Upper lobe of left lung (tissue), 6 donors: ENCODE measurements around the gene FANCG. TPM values are rescaled to one million over a fixed set of nuclear protein-coding genes. Genes with fewer than 3 reads are reported as not detected.

Source experiments
- ATAC-seq, 2 donors: fragments of 200-7000 bp; cut with Tn5 transposase; one replicate each; pipeline ENCODE4 v1.9.1; 2022; ENCODE audit warnings: mild to moderate bottlenecking in 2 of 2, moderate library complexity in 2 of 2; ENCODE audit not compliant: low FRiP score in 2 of 2
- DNase-seq, 2 donors: peaks; one replicate each; pipeline ENCODE4 v3.0.0-alpha.2; 2019 to 2020
- H3K27ac ChIP-seq, 4 donors: fragments of 200-600 bp; sonication (generic); one replicate each; pipeline ENCODE4 v1.5.1; 2016 to 2019
- H3K27me3 ChIP-seq, 4 donors: fragments of 200-600 bp; sonication (generic); one replicate each; pipeline ENCODE4 v1.5.1; 2017 to 2019
- H3K36me3 ChIP-seq, 4 donors: fragments of 200-600 bp; sonication (generic); one replicate each; pipeline ENCODE4 v1.5.1; 2016 to 2019
- H3K4me1 ChIP-seq, 4 donors: fragments of 200-600 bp; sonication (generic); one replicate each; pipeline ENCODE4 v1.5.1; 2018 to 2019
- H3K4me3 ChIP-seq, 4 donors: fragments of 200-600 bp; sonication (generic); one replicate each; pipeline ENCODE4 v1.5.1; 2017 to 2019; ENCODE audit warnings: mild to moderate bottlenecking in 2 of 4, moderate library complexity in 1 of 4
- H3K9me3 ChIP-seq, 4 donors: fragments of 200-600 bp; sonication (generic); one replicate each; pipeline ENCODE4 v1.5.1; 2018 to 2019
- EP300 ChIP-seq, 4 donors: sonication (generic); formaldehyde crosslinking; IDR thresholded peaks; one replicate each; pipeline ENCODE4 v1.5.1; 2017; ENCODE audit warnings: antibody characterized with exemption in 4 of 4, control low read depth in 2 of 4
- POLR2A ChIP-seq, 4 donors: fragments of 450-650 bp; IDR thresholded peaks; one replicate each; pipeline ENCODE4 v1.5.1; 2016 to 2017; ENCODE audit warnings: antibody characterized with exemption in 4 of 4, mild to moderate bottlenecking in 2 of 4
- POLR2AphosphoS5 ChIP-seq, 2 donors: sonication (generic); formaldehyde crosslinking; IDR thresholded peaks; one replicate each; pipeline ENCODE4 v1.5.1; 2017; ENCODE audit warnings: antibody characterized with exemption in 2 of 2
- WGBS, 2 donors: methylation state at CpG; one replicate each; pipeline ENCODE4 v1.1.5; 2017 to 2018; 5-methylcytosine and 5-hydroxymethylcytosine counted together
- total RNA-seq, 6 donors: library from RNA; depleted of rRNA in 4 of 6; stranded (reverse); fragments of >200 nt in 4 of 6; gene quantifications; one replicate each; pipeline versions ENCODE4 v1.1.0 to v1.2.1, GENCODE V29; 2016 to 2021
- TF ChIP-seq, protein P1 (sequence below), 6 experiments: fragments of 450-650 bp in 4 of 6; fragments of 200-600 bp in 2 of 6; sonication (generic) in 2 of 6; IDR thresholded peaks; one replicate each; pipeline ENCODE4 v1.5.1; 2016 to 2019; ENCODE audit warnings: antibody characterized with exemption in 6 of 6
- donor health status: DM: no; HTN: no; CAD: no; lungs with moderate emphysema.
- donor health status: DM: no; HTN: yes; CAD: no; lungs with severe emphysema.

FANCG gene
- total RNA-seq, 6 donors from 2014 or later, result 4.7 to 61.8 (median 9.1) TPM

DNA sequence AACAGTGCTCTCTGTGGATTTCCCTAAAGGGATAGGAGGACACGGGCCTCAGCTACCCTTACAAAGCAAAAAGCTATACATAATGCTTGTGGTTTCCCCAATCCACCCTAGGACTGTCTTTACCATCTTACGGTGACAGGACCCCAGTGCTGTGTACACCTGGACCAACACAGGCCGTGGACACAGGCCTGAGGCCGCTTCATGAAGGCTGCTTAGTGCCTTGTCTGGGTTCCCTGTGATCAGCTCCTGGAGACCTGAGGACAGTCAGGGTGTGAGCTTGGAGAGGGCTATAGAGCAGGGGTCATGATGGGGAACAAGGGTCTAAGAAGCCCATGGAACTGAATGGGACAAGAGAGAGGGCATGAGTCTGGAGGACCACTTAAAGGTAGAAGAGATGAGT lies 2.9 kb downstream of the FANCG start:
- no peak for ATAC-seq
- no peaks in the 10 kb centered on the region for H3K27me3 ChIP-seq
- TF ChIP-seq, protein P1, sequence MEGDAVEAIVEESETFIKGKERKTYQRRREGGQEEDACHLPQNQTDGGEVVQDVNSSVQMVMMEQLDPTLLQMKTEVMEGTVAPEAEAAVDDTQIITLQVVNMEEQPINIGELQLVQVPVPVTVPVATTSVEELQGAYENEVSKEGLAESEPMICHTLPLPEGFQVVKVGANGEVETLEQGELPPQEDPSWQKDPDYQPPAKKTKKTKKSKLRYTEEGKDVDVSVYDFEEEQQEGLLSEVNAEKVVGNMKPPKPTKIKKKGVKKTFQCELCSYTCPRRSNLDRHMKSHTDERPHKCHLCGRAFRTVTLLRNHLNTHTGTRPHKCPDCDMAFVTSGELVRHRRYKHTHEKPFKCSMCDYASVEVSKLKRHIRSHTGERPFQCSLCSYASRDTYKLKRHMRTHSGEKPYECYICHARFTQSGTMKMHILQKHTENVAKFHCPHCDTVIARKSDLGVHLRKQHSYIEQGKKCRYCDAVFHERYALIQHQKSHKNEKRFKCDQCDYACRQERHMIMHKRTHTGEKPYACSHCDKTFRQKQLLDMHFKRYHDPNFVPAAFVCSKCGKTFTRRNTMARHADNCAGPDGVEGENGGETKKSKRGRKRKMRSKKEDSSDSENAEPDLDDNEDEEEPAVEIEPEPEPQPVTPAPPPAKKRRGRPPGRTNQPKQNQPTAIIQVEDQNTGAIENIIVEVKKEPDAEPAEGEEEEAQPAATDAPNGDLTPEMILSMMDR (IDR thresholded peaks at IDR 0.05), result no peak
- TF ChIP-seq EP300 (IDR thresholded peaks at IDR 0.05) (no peak), POLR2A (IDR thresholded peaks at IDR 0.05) (no peak), POLR2AphosphoS5 (IDR thresholded peaks at IDR 0.05) (no peak)
- no peaks in the 10 kb centered on the region for H3K9me3 ChIP-seq
- no peak overlapping the region for H3K4me3 ChIP-seq
- no peak for DNase-seq
- peaks cover 0 to 7% (median 3%) of the 10 kb centered on the region in 4 donors for H3K36me3 ChIP-seq
- H3K4me1 ChIP-seq, result peaks cover 12 to 28% (median 15%) of the 10 kb centered on the region in 4 donors
- no peak overlapping the region for H3K27ac ChIP-seq
- 98 to 100% methylated on average over 2 to 4 of the region's 4 CpGs for WGBS, 2 donors

DNA sequence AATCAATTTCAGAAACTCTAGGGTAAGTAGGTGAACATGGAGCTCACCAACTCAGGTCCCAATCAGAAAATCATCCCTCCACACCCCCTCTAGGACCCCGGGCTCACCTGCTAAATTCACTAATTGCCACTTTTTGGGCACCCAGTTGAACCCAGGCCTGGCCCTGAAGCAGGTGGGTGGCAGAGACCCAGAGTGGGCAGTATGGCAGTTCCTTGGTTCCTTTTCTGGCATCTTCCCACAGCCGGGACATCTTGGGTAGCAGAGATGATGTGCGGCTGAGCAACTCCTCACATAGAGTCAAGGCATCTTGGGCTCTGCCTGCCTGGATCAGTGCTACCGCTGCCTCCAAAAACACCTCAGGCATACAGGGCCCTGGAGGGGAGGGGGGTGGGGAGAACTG lies 4.4 kb downstream of the FANCG start:
- DNase-seq (no peak), ATAC-seq (no peak)
- H3K4me1 ChIP-seq, result peaks cover 19 to 37% (median 19%) of the 10 kb centered on the region in 4 donors
- no peak overlapping the region for H3K27ac ChIP-seq
- H3K9me3 ChIP-seq, result no peaks in the 10 kb centered on the region
- 100% methylated on average over 1 to 4 of the region's 4 CpGs for WGBS, 2 donors
- H3K27me3 ChIP-seq, result no peaks in the 10 kb centered on the region
- no peak overlapping the region for H3K4me3 ChIP-seq
- H3K36me3 ChIP-seq, result peaks cover 0 to 11% (median 4%) of the 10 kb centered on the region in 4 donors
- TF ChIP-seq EP300 (IDR thresholded peaks at IDR 0.05), result no peak
- TF ChIP-seq POLR2AphosphoS5 (IDR thresholded peaks at IDR 0.05), result no peak
- no peak for TF ChIP-seq POLR2A (IDR thresholded peaks at IDR 0.05)
- TF ChIP-seq, protein P1 (IDR thresholded peaks at IDR 0.05), result no peak

DNA sequence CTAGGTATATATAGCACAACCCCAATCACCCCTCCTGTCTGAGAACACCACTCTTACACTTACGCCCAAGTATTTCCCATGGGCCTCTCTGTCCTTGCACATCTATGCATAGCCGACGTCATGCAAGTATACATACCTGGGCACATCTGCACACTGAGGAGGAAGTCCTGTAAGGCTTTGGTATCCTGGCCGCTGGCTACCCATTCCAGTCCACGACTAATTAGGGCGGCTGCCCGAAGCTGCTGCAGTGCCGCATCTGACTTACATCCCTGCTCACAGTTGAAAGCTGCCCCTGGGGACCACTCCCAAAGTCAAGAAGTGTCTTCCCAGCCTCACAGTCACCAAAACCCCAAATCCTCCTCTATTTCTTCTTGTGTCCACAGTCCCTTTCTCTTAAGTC lies 5.0 kb downstream of the FANCG start:
- Histone ChIP-seq H3K4me1 (peaks cover 23 to 41% (median 24%) of the 10 kb centered on the region in 4 donors), H3K27me3 (no peaks in the 10 kb centered on the region), H3K27ac (no peak overlapping the region), H3K36me3 (peaks cover 0 to 11% (median 4%) of the 10 kb centered on the region in 4 donors), H3K9me3 (no peaks in the 10 kb centered on the region), H3K4me3 (no peak overlapping the region)
- TF ChIP-seq, protein P1 (IDR thresholded peaks at IDR 0.05), result no peak
- no peak for TF ChIP-seq POLR2A (IDR thresholded peaks at IDR 0.05)
- no peak for TF ChIP-seq EP300 (IDR thresholded peaks at IDR 0.05)
- no peak for TF ChIP-seq POLR2AphosphoS5 (IDR thresholded peaks at IDR 0.05)
- 93 to 96% methylated on average over 8 of the region's 8 CpGs for WGBS, 2 donors
- no peak for ATAC-seq
- DNase-seq, result peak in 1 of 2 donors; percentile 23

DNA sequence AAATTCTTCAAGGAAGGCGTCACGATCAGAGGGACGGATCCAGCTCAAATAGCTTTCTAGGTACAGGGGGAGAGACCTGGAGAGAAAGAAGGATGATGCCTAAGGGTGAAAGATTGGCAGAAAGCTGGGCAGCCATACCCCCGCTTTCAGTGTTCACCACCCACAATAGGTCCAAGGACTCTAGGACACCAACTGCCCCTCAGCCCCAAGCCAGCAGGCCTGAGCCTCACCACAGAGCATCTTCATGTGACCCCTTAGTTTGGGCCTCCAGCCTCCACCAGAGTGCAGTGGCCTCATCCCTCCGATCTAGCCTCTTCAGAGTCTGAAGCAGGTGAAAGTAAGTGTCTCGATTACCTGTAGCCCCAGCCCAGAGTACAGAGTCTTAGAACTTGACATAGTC lies 5.6 kb downstream of the FANCG start:
- ATAC-seq, result no peak
- Histone ChIP-seq H3K4me1 (peaks cover 26 to 44% (median 28%) of the 10 kb centered on the region in 4 donors), H3K4me3 (no peak overlapping the region), H3K9me3 (no peaks in the 10 kb centered on the region), H3K36me3 (peaks cover 0 to 11% (median 4%) of the 10 kb centered on the region in 4 donors), H3K27me3 (no peaks in the 10 kb centered on the region), H3K27ac (no peak overlapping the region)
- no peak for DNase-seq
- 95 to 98% methylated on average over 5 to 6 of the region's 6 CpGs for WGBS, 2 donors
- TF ChIP-seq EP300 (IDR thresholded peaks at IDR 0.05) (no peak), POLR2A (IDR thresholded peaks at IDR 0.05) (no peak), POLR2AphosphoS5 (IDR thresholded peaks at IDR 0.05) (no peak)
- TF ChIP-seq, protein P1 (IDR thresholded peaks at IDR 0.05), result no peak

DNA sequence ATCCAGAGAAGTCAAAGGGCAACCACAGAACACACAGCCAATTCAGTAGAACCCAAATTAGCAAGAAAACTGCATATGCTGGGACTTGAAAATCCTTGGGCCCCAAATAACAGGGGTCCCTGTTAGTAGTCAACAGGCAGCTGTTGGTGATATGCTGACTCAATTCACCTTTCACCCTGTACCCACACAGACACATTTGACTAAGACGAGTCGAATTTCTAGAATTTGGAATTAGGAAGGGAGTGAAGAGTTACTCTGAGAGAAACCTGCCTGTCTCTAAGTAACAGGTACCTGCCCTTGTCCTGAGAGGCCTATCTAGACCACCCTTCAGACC lies 6.5 kb downstream of the FANCG start:
- DNase-seq (no peak), ATAC-seq (no peak)
- TF ChIP-seq POLR2A (IDR thresholded peaks at IDR 0.05), result no peak
- TF ChIP-seq, protein P1 (IDR thresholded peaks at IDR 0.05), result no peak
- Histone ChIP-seq H3K4me1 (peaks cover 30 to 40% (median 31%) of the 10 kb centered on the region in 4 donors), H3K27me3 (no peaks in the 10 kb centered on the region), H3K36me3 (peaks cover 0 to 13% (median 4%) of the 10 kb centered on the region in 4 donors), H3K27ac (peak overlapping the region; percentile 99 to 100 (median 100)), H3K4me3 (no peak overlapping the region), H3K9me3 (no peaks in the 10 kb centered on the region)
- WGBS, 2 donors, result 83 to 86% methylated on average over 2 of the region's 2 CpGs
